Measurements from ENCODE around the gene COG5.

COG5 gene

DNA sequence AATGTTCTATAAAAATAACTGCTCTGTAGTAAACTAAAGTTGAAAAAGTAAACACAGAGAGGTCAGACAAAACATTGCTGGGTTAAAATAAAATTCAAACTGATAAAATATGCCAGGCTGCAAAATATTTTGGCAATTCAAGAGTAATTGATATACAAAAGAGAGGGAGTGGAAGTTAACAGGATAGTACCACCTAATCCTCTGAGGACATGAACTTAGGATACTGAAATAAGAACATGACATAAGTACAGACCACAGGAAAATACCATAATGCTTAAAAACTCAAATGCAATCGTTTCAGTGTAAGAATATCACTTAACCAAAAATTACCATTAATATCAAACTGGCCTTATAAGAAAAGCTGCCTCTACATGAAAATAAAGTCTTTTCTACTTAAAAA lies 131.5 kb downstream of the COG5 start:
- Histone ChIP-seq H3F3A (ENCODE audit: control insufficient read depth, insufficient read depth) (peaks cover 3% of the 10 kb centered on the region; the same call in 1 of the 2 replicates), H3K4me1 (ENCODE audit: control insufficient read depth, low read length) (peaks cover 9% of the 10 kb centered on the region), H3K27me3 (ENCODE audit: control insufficient read depth, low read length) (no peaks in the 10 kb centered on the region), H3K4me3 (ENCODE audit: low read length) (no peak overlapping the region), H3K27ac (ENCODE audit: low read depth, low read length) (no peak overlapping the region), H3K9me2 (replicated peaks; ENCODE audit: control insufficient read depth, low read length) (no peaks in the 10 kb centered on the region), H3K36me3 (ENCODE audit: control insufficient read depth, low read length) (no peaks in the 10 kb centered on the region), H4K20me1 (ENCODE audit: control insufficient read depth, insufficient read depth, low read depth, low read length) (no peaks in the 10 kb centered on the region), H3K79me2 (ENCODE audit: control insufficient read depth, low read length) (no peaks in the 10 kb centered on the region), H3K9me3 (ENCODE audit: control insufficient read depth, insufficient read depth, low read length) (peaks cover 18% of the 10 kb centered on the region; the same call in 1 of the 2 replicates), H3K4me2 (ENCODE audit: low read length) (no peak overlapping the region)
- TF ChIP-seq, protein P1, sequence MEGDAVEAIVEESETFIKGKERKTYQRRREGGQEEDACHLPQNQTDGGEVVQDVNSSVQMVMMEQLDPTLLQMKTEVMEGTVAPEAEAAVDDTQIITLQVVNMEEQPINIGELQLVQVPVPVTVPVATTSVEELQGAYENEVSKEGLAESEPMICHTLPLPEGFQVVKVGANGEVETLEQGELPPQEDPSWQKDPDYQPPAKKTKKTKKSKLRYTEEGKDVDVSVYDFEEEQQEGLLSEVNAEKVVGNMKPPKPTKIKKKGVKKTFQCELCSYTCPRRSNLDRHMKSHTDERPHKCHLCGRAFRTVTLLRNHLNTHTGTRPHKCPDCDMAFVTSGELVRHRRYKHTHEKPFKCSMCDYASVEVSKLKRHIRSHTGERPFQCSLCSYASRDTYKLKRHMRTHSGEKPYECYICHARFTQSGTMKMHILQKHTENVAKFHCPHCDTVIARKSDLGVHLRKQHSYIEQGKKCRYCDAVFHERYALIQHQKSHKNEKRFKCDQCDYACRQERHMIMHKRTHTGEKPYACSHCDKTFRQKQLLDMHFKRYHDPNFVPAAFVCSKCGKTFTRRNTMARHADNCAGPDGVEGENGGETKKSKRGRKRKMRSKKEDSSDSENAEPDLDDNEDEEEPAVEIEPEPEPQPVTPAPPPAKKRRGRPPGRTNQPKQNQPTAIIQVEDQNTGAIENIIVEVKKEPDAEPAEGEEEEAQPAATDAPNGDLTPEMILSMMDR (IDR thresholded peaks at IDR 0.05; ENCODE audit: low read depth, low read length, poor library complexity, severe bottlenecking): no peak
- no peak for TF ChIP-seq EZH2phosphoT487 (IDR thresholded peaks at IDR 0.05; ENCODE audit: borderline replicate concordance, low read length)

DNA sequence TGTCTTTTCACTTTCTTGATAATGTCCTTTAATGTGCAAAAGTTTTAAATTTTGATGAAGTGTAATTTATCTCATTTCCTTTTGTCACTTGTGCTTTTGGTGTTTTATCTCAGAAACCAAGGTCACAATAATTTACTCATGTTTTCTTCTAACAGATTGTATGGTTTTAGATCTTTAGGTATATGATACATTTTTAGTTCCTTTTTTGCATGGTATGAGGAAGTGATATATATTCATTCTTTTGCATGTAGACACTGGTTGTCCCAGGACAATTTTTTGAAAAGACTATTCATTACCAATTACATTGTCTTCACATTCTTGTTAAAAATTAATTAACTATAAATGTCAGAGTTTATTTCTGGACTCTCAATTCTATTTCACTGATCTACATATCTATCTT lies 133.7 kb downstream of the COG5 start:
- no peaks in the 10 kb centered on the region for H3K79me2 ChIP-seq (ENCODE audit: control insufficient read depth, low read length)
- H3K4me2 ChIP-seq (ENCODE audit: low read length): no peak overlapping the region
- peaks cover 16% of the 10 kb centered on the region; the same call in 1 of the 2 replicates for H3K9me3 ChIP-seq (ENCODE audit: control insufficient read depth, insufficient read depth, low read length)
- H4K20me1 ChIP-seq (ENCODE audit: control insufficient read depth, insufficient read depth, low read depth, low read length): no peaks in the 10 kb centered on the region
- H3K4me3 ChIP-seq (ENCODE audit: low read length): no peak overlapping the region
- H3F3A ChIP-seq (ENCODE audit: control insufficient read depth, insufficient read depth): no peaks in the 10 kb centered on the region
- H3K36me3 ChIP-seq (ENCODE audit: control insufficient read depth, low read length): no peaks in the 10 kb centered on the region
- H3K27ac ChIP-seq (ENCODE audit: low read depth, low read length): no peak overlapping the region
- no peak for TF ChIP-seq EZH2phosphoT487 (IDR thresholded peaks at IDR 0.05; ENCODE audit: borderline replicate concordance, low read length)
- TF ChIP-seq, protein P1 (IDR thresholded peaks at IDR 0.05; ENCODE audit: low read depth, low read length, poor library complexity, severe bottlenecking): no peak
- peaks cover 9% of the 10 kb centered on the region for H3K4me1 ChIP-seq (ENCODE audit: control insufficient read depth, low read length)
- H3K9me2 ChIP-seq (replicated peaks; ENCODE audit: control insufficient read depth, low read length): no peaks in the 10 kb centered on the region
- H3K27me3 ChIP-seq (ENCODE audit: control insufficient read depth, low read length): no peaks in the 10 kb centered on the region

DNA sequence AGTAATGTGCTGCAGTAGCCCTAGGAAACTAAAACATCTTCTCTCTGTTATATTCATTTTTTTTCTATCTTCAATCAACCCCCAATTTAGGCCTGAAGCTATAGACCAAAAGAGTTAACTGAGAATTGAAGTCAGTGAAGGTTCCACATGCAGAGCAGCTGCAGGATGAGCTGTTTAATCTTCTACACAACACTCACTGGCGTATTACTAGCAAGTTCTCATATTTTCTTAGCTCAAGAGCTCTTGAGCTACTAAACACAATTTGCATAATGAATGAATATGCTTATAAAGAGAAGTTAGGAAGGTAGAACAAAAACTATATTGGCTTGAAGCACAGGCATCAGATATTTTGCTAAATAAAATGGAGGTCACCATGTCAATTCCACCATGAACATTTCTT lies 135.1 kb downstream of the COG5 start:
- H4K20me1 ChIP-seq (ENCODE audit: control insufficient read depth, insufficient read depth, low read depth, low read length): no peaks in the 10 kb centered on the region
- peaks cover 16% of the 10 kb centered on the region; the same call in 1 of the 2 replicates for H3K9me3 ChIP-seq (ENCODE audit: control insufficient read depth, insufficient read depth, low read length)
- no peaks in the 10 kb centered on the region for H3K36me3 ChIP-seq (ENCODE audit: control insufficient read depth, low read length)
- no peaks in the 10 kb centered on the region for H3K9me2 ChIP-seq (replicated peaks; ENCODE audit: control insufficient read depth, low read length)
- no peak overlapping the region for H3K4me3 ChIP-seq (ENCODE audit: low read length)
- H3K4me2 ChIP-seq (ENCODE audit: low read length): no peak overlapping the region
- H3F3A ChIP-seq (ENCODE audit: control insufficient read depth, insufficient read depth): no peaks in the 10 kb centered on the region
- H3K27ac ChIP-seq (ENCODE audit: low read depth, low read length): no peak overlapping the region
- TF ChIP-seq EZH2phosphoT487 (IDR thresholded peaks at IDR 0.05; ENCODE audit: borderline replicate concordance, low read length): no peak
- TF ChIP-seq, protein P1 (IDR thresholded peaks at IDR 0.05; ENCODE audit: low read depth, low read length, poor library complexity, severe bottlenecking): no peak
- no peaks in the 10 kb centered on the region for H3K79me2 ChIP-seq (ENCODE audit: control insufficient read depth, low read length)
- H3K4me1 ChIP-seq (ENCODE audit: control insufficient read depth, low read length): peaks cover 9% of the 10 kb centered on the region
- H3K27me3 ChIP-seq (ENCODE audit: control insufficient read depth, low read length): no peaks in the 10 kb centered on the region

Measured in DOHH2 (cell line).